Stimulated activated naive CD4-positive, alpha-beta T cell treated with Interleukin-2 at 50 U/mL for 16 hours (primary cell): Measurements from ENCODE around the gene PRDM16.
"Not testable (repeated sequence)": the region's sequence is repeated elsewhere in the genome, so short reads cannot be mapped to it uniquely, and the experiment has no call there.

Experiments used
- DNase-seq: peaks from one replicate; lab custom pipeline; 2025; lab: John Stamatoyannopoulos, UW

The PRDM16 gene

GRCh38 chr1:3163356-3163755 lies 94.4 kb downstream of the PRDM16 start:
- DNase-seq = no peak

- no peak for DNase-seq
Observed at GRCh38 chr1:3164671-3165070, 95.7 kb downstream of the PRDM16 start.

DNA sequence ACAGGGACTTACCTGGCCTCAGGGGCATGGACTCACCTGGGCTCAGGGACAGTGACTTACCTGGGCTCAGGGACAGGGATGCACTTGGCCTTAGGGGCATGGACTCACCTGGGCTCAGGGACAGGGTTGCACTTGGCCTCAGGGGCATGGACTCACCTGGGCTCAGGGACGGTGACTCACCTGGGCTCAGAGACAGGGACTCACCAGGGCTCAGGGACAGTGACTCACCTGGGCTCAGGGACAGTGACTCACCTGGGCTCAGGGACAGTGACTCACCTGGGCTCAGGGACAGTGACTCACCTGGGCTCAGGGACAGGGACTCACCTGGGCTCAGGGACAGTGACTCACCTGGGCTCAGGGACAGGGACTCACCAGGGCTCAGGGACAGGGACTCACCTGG lies 96.2 kb downstream of the PRDM16 start:
- DNase-seq = not testable (repeated sequence)

DNA sequence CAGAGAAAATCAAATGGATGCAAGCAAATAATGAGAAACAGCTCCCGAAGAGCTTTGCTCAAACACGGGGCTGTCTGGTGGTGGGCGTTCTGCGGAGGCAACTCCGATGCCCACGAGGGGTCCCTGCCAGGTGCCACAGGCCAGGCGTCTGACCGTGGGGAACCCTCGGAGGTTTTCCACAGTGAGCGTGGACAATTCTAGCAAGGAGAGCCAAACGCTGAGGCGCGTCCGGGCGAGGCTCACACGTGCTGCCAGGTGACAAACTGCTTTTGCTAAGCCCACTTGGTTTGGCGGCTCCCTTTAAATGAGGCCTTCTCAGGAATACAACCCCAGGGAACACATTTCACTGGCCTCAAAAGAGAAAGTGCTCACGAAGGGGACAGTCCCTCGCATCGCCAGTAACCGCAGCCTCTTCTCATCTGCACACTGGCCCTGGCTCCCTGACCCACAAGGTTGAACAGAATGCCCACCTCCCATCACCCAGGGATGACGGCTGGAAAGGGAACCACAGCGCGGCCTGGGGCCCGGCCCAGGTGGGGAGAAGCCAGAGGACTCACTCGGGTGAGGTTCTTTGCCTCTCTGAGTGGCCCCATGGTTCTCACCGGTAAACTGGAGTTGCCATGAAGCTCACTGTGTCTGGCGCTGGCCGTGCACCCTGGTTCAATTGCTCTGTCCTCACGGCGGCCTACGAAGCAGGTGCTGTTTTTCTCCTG lies 97.4 kb downstream of the PRDM16 start:
- DNase-seq = no peak

DNA sequence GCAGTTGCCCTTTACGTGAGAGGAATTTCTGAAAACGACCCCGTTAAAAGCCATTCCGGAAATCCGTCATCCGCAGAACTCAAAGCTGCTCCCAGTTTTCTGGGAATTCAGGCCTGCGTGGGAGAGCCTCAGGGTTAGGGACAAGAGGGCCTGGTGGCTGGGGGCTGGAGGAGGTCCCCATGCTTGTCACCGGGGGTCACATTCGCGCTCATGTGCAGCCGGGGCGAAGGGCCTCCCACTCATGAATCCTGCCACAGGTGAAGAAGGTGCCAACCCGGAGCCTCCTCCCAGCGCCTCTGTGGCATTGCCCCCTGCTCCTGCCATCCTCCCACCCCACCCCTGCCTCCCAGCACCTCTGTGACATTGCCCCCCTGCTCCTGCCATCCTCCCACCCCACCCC lies 98.3 kb downstream of the PRDM16 start:
- no peak for DNase-seq

DNA sequence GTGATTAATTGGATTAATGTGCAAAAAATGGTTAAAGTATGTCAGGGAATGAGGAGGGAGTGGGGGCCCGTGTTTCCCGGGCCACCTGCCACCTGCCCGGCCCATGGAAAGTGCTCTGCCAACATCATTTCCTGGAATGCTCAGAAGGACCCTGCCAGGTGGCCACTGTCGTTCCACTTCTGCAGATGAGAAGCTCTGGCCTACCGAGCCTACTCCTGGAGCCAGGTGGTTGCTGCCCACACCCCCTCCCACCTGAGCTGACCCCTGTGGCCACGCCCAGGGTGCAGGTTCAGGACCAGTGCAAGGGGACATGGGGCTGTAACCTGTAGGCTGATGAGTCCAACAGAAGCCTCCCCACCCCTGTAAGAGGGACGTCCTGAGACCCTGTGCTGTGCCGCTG lies 99.7 kb downstream of the PRDM16 start:
- DNase-seq = no peak

DNA sequence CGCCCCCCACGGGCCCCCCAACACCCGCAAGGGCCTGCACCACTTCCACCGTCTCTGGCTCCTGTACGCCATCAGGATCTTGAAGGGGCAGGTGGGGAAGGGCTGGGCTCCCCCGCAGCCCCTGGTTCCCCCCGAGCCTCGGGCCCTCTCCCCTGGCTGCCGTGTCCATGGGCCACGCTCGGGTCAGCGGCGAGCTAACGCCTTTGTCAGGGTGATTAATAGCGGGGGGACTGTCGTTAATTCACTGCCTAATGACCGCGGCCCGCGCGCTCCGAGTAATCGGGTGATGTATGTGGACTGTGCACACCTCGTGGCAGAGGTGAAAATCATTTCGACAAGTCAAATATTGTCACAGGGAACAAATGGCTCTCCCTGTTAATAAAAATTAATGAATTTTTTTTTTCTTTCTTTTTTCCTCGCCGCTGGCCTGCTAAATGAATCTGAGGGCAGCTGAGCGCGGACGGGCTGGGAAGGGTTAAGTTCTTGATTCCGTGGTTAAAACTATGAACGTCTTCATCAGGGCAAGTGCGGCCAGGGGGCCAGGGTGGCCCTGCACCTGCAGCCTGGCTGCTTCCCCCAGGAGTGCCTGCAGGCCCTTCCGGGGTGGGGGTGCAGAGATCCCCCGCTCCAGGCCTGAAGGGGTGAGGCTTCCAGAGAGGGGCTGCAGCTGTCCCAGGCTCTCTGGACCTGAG lies 100.8 kb downstream of the PRDM16 start:
- no peak for DNase-seq

GRCh38 chr1:3170561-3171453 lies 101.8 kb downstream of the PRDM16 start:
- DNase-seq = no peak

- no peak for DNase-seq
Observed at GRCh38 chr1:3171761-3172160, 102.8 kb downstream of the PRDM16 start.

DNA sequence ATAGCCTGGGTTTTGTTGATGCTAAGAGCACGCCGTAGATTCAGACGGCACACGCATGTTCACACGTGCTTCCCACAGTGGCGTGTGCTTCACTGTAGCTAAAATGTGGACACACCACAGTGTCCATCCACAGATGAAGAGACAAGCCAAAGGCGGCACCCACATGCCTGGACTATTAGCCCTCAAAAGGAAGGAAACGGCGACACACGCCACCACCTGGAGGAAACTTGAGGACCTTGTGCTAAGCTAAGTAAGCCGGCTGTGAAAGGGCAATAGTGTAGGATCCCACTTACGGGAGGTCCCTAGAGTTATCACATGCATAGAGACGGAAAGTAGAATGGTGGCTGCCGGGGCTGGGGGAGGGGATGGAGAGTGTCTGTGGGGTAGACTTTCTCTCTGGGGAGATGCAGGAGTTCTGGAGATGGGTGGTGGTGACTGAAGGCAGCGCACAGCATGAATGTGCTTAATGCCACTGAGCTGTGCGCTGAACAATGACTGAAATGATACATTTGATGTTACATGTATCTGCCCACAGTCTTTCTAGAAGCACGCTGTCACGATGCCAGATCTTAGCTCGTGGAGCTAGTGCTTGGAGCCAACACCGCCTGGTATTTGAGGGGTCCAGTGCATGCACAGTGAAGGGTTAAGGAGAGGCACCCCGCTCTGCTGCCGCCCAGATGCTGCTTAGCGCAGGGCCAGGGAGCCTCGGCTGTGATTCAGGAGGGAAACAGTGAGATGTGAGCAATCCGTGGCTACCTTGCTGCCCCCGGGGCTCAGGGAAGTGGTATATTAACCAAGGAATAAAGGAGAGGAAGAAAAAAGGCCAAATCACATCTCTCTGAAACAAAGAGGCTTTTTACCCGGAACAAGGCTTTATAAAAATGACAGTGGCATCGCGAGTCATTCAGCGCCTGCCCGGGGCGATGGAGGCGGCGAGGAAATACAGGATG lies 103.7 kb downstream of the PRDM16 start:
- DNase-seq = no peak

- DNase-seq = no peak
Observed at GRCh38 chr1:3173381-3173980, 104.5 kb downstream of the PRDM16 start.

DNA sequence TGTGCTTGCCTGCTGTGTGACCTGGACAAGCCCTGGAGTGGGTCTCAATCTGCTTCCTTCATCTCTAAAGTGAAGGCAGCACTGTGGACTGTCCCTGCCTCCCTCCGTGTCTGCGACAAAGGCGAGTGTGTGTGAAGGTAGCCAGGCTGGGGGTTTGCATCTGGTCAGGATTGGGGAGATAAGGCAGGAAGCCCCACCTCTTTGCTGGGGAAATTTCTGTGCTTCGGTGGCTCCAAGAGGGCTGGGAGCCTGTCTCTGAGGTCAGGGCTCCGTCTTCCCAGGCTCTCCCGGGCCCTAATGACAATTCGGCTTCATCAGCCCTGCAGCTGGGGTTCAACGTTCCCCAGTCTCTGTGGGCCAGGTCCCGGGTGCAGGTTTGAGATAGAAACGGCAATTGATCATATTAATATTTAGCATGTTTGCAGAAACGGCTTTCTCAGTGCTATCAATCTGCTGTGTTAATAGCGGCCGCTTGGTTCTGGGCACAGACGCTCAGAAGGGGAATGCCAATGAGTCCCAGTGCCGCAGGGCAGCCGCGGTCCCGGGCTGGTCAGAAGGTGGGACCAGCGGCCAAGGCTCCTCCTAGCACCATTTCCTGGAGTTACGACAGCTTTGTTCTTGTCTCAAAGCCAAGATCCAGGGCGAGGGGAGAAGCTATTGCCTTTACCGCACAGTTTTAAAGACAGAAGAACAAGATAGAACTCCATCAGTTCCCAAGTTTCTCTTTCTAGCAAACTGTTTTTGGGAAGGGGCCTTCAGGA lies 105.7 kb downstream of the PRDM16 start:
- no peak for DNase-seq

- no peak for DNase-seq
Observed at GRCh38 chr1:3175486-3175885, 106.5 kb downstream of the PRDM16 start.

DNA sequence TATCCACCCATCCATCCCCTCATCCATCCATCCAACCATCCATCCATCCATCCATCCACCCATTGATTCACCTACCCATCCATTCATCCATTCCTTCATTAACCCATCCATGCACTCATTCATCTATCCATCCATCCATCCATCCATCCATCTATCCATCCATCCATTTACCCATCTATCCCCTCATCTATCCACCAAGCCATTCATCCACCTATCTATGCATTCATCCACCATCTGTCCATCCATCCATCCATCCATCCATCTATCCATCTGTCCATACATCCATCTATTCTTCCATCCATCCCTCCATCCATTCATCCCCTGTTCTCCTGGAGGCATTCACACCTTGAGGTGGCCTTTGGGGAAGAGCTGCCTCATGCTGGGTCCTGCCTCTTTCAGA lies 107.0 kb downstream of the PRDM16 start:
- no peak for DNase-seq

DNA sequence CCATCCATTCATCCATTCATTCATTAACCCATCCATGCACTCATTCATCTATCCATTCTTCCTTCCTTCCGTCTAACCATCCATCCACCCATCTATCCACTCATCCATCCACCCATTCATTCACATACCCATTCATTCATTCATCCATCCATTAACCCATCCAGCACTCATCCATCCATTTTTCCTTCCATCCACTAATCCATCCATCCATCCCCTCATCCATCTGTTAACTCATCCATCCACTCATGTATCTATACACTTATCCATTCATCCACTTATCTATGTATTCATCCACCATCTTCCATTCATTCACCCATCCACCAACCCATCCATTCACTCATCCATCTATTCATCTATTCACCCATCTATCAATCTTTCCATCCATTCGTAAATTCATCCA lies 107.8 kb downstream of the PRDM16 start:
- no peak for DNase-seq

- DNase-seq = no peak
Observed at GRCh38 chr1:3178279-3178678, 109.3 kb downstream of the PRDM16 start.

DNA sequence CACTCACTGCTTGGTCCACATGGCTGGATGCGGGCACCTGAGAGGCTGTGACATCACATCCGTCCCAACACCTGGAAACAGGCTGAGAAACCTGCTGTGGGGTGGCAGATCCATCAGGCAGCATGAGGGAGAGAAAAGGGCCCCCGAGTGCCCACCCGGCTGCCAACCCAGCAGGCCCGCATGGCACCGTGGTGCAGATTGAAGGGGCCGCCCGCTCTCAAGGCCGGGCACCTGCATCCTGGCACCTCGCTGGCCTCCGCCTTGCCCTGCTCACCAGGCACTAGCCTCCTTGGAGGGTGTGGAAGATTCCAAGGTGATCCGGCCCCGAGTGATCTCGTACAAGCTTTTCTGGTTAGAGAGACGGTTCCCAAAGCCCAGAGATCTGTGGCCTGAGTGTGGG lies 110.5 kb downstream of the PRDM16 start:
- no peak for DNase-seq

DNA sequence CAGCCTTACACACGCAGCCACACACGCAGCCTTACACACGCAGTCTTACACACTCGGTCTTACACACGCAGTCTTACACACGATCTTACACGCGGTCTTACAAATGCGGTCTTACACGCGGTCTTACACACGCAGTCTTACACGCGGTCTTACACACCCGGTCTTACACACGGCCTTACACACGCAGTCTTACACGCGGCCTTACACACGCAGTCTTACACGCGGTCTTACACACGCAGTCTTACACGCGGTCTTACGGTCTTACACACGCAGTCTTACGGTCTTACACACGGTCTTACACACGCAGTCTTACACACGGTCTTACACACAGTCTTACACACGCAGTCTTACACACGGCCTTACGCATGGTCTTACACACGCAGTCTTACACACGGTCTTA lies 111.9 kb downstream of the PRDM16 start:
- no peak for DNase-seq

GRCh38 chr1:3181956-3182355 lies 113.0 kb downstream of the PRDM16 start:
- no peak for DNase-seq

GRCh38 chr1:3183411-3183810 lies 114.4 kb downstream of the PRDM16 start:
- DNase-seq = no peak

- DNase-seq = no peak
Observed at GRCh38 chr1:3183813-3184212, 114.8 kb downstream of the PRDM16 start.
